Activated naive CD4-positive, alpha-beta T cell treated with anti-CD3 and anti-CD28 coated beads, Interleukin-2, amount 50 U/mL, for 72 hours (primary cell): ENCODE data around the gene VOPP1. TPM values are rescaled to one million over a fixed set of nuclear protein-coding genes. Genes with fewer than 3 reads are reported as not detected.
A peak's percentile ranks its signal among the peaks of the same experiment; 100 is the strongest.
"Not testable (repeated sequence)": the region's sequence is repeated elsewhere in the genome, so short reads cannot be mapped to it uniquely, and the experiment has no call there.

Experiments
- ATAC-seq, 2 donors: fragments of 150-1000 bp; cut with Tn5 transposase; 2 replicates each; pipeline ENCODE4 v1.10.0; 2021; ENCODE audit warnings: mild to moderate bottlenecking in 2 of 2, moderate library complexity in 2 of 2
- DNase-seq, 2 donors: peaks; one replicate each; pipeline ENCODE4 v3.0.0; 2021 to 2022; ENCODE audit warnings: low spot score in 2 of 2
- H3K27ac Mint-ChIP-seq, 2 donors: one replicate each; pipeline ENCODE4 v1.8.0; 2022; ENCODE audit warnings: mild to moderate bottlenecking in 2 of 2, mixed read lengths in 2 of 2
- H3K36me3 Mint-ChIP-seq, 2 donors: one replicate each; pipeline ENCODE4 v1.8.0; 2022; ENCODE audit warnings: mixed read lengths in 2 of 2
- H3K9me3 Mint-ChIP-seq, 2 donors: one replicate each; pipeline ENCODE4 v1.8.0; 2022; ENCODE audit warnings: mixed read lengths in 2 of 2
- total RNA-seq, 2 donors: library from RNA; stranded (reverse); gene quantifications; one replicate each; pipeline ENCODE4 v1.2.3, GENCODE V29; 2022

Gene VOPP1
- total RNA-seq, 2 donors from 2014 or later, result 52.0 to 124 TPM

DNA sequence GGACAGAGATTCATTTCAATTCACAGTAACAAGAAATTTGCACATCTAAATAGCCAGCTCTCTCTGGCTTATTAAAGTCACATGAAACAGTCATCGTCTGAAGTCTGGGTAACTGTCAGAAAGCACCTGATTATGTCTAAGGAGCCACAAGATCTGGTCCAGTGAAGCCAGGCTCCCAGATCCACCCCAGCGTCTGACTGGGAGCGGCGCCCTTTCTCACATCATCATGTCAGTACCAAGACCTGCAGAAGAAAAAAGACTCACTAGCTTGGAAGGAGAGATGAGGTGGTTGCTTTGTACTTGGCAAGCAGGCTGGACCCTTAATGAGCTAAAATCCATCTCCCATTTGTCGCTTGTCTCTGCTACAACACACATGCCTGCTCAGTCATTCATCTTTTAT is 58.4 kb downstream of the VOPP1 start:
- no peak for DNase-seq
- Mint-ChIP-seq H3K9me3 (no peaks in the 10 kb centered on the region), H3K27ac (peak overlapping the region in 1 of 2 donors; percentile 57), H3K36me3 (peaks cover 26 to 49% of the 10 kb centered on the region in 2 donors)
- ATAC-seq, result no peak

DNA sequence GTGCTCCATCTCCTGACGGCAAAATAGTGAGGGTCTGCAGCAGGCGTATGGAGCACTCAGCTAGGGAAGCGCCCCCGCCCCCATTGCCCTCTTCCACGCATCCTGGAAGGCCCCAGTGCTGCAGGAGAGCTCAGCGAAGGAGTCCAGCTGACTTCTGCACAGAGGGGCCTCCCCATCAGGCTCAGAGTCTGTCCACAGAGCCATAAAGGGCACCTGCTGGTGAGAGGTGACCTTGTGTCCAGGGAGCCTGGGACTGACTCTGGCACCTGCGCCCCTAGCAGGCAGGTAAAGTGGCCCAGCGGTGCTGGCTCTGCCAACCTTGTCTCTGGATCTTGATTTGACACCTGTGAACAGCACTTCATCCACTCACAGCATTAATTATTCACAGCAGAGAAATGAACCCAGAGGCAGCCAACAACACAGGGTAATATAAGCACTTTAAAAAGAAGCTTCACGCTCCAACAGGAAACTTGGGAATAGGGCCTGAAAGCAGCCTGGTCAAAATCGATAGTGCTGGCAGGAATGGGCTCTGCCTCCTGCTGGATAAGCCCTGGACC is 59.6 kb downstream of the VOPP1 start:
- Mint-ChIP-seq H3K27ac (no peak overlapping the region), H3K9me3 (no peaks in the 10 kb centered on the region), H3K36me3 (peaks cover 14 to 46% of the 10 kb centered on the region in 2 donors)
- DNase-seq (no peak), ATAC-seq (no peak)

DNA sequence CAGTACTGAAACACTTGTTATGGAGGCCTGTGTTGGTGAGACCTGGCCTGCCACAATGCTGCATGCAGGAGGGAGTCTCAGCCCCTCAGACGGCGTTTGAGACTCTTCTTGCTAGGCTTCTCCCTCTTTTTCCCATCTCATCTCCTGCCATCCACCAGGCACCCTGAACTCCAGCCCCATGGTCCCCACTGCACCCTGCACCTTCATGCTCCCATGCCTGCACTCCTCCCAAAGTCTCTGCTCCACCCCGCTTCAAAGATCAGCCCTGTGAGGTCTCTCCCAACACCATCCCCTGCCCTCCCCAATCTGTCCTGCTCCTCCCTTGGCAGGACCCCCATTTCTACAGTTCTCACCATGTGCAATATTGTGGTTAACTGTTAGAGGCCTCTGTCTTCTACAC is 61.7 kb downstream of the VOPP1 start:
- DNase-seq, result no peak
- Mint-ChIP-seq H3K36me3 (peaks cover under 1 to 48% of the 10 kb centered on the region in 2 donors), H3K9me3 (no peaks in the 10 kb centered on the region), H3K27ac (peak overlapping the region in 1 of 2 donors; percentile 46)
- no peak for ATAC-seq

DNA sequence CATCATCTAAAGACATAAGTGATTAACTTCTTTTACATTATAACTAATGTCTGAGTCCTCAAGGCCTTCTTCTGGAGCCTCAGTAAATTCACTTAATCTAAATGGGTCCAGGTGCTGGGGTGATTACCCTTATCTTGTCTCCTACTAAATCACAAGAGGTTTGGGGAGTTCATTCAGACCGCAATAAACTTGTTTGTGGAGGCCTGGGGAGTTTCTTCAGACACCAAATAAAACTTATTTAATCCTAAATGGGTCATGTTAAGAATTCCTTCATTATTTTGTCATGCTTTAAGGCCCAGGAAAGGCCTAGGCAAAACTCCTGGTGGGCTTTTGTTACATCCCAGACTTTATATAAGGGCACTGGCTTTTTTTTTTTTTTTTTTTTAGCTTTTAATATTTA is 62.1 kb downstream of the VOPP1 start:
- peak overlapping the region in 1 of 2 donors; percentile 34 for H3K27ac Mint-ChIP-seq
- ATAC-seq, H3K9me3 Mint-ChIP-seq, DNase-seq: not testable (repeated sequence)
- peaks cover 0 to 47% of the 10 kb centered on the region in 2 donors for H3K36me3 Mint-ChIP-seq

DNA sequence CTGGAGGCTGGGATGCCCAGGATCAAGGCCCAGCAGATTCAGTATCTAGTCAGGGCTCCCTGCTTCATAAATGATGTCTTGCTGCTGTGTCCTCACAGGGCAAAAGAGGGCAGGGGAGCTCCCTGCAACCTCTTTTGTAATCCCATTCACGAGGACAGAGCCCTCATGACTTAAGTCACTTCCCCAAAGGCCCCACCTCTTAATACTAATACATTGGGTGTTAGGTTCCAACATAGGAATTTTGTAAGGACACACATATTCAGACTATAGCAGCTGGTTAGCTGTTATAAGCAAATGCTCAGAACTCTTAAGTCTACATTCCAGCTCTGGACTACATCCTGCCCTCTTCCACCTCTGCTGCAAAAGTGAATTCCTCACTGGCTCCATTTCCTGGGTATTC is 63.0 kb downstream of the VOPP1 start:
- peak overlapping the region; percentile 0 to 93 for H3K27ac Mint-ChIP-seq
- DNase-seq (no peak), ATAC-seq (peak; percentile 12 to 21)
- no peaks in the 10 kb centered on the region for H3K9me3 Mint-ChIP-seq
- H3K36me3 Mint-ChIP-seq, result peaks cover 0 to 56% of the 10 kb centered on the region in 2 donors

DNA sequence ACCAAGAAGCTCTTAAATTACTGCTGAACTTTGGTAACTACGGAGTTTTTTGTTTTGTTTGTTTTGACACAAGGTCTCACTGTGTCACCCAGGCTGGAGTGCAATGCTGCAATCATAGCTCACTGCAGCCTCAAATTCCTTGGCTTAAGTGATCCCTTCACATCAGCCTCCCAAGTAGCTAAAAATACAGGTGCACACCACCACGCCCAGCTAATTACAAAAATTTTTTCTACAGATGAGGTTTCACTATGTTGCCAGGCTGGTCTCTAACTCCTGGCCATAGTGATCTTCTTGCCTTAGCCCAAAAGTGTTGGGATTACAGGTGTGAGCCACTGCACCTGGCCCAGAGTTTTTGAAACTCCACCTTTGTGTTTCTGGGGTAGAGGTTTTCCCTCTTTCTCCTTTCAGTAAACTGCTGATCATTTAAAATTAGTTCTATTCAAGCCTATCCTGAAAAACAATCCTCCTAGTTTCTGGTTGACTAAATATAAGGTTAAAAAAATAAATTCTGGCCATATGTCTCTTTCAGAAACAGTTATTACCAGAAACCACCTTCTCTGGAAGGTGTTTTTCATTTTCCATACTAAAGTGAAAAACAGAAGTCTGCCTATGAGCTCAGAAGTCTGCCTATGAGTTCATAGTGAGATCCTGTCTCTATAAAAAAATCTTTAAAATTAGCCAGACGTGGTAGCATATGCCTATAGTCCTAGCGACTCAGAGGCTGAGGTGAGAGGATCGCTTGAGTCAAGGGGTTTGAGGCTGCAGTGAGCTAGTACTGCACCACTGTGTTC is 63.9 kb downstream of the VOPP1 start:
- ATAC-seq (peak; percentile 83 to 90), DNase-seq (no peak)
- Mint-ChIP-seq H3K9me3 (no peaks in the 10 kb centered on the region), H3K27ac (peak overlapping the region; percentile 50 to 88), H3K36me3 (peaks cover 0 to 54% of the 10 kb centered on the region in 2 donors)

DNA sequence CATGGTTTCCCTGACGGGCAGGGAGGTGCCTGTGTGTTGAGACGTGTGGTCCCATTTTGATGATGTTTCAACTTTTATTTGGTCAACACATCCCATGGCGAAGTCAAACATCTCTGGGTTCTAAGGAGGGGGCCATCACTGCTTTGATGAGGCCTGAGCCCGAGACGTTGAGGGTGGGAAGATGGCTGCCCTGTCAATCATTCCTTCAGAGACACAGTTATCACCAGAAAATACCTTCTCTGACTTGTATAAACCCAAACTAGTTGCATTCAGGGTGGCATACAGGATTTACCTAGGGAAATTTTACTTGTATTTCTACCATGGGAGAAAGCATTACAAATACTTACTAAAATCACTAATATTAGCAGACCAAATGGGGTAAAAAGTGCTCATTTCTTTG is 64.6 kb downstream of the VOPP1 start:
- Mint-ChIP-seq H3K9me3 (no peaks in the 10 kb centered on the region), H3K27ac (peak overlapping the region; percentile 50 to 88), H3K36me3 (peaks cover 0 to 47% of the 10 kb centered on the region in 2 donors)
- DNase-seq (no peak), ATAC-seq (no peak)

DNA sequence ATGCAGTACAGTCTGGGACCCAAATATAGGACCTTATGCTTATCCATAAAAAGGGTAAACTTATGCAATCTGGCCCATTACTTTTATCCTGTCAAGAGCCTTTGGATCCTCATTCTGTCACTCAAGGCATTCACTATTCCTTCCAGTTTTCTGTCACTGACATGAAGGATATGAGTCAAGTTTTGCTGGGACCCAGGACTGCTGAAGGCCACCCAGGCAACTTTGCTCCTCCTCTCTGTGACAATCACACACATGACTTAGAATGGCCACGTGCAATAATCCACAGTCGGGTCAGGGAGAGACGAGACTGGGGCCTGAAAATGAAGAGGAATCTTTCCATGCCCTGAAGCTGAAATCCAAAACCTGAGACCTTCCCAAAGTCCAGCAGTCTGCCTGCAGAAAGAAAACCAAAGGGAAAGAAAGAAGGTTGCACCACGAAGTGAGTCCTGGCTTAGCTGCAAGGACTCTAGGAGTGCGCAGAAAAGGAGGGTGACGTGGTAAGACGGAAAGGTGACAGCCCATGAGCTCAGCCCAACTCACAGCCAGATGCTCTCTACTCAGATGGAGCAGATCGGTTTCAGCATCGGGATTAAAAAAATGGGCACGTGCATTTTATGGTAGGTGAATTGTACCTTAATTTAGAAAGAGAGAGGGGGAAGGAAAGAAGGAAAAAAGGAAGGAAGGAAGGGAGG is 67.2 kb downstream of the VOPP1 start:
- no peaks in the 10 kb centered on the region for H3K9me3 Mint-ChIP-seq
- peak overlapping the region; percentile 23 to 90 for H3K27ac Mint-ChIP-seq
- DNase-seq, result no peak
- H3K36me3 Mint-ChIP-seq, result peaks cover 0 to 38% of the 10 kb centered on the region in 2 donors
- no peak for ATAC-seq

DNA sequence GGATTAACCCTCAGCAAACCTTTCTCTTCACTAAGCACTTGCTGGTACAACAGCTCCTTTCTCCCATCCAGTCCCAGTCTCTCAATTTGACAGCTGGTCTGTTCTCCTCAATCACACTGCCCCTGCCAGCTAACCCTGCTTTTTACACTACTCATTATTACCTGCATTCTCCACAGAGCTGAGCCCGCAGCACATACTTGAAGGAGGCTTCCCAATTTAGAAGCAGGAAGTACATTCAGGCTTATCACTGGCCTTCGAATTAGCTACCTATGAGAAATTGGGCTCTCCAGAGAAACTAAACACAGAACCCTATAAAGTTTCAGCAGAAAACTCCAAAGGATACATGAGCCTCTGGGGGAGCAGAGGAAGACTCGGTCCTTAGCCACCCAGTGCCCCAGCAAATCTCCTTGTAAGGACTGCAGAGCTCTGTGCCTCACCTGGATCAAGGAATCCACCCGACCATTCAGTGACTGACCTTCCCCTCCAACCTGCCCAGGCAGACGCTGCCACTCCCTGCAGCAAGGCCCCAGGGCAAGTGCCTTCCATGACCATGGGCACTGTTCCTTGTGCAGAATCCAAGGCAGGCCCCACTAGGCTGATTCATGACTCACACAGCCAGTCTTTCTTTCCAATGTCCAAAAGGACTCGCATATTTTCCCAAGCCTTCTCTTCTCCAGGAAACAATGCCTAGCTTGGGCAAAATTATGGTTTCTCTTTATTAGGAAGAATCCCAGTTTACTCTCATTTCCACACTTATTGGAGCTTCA is 68.0 kb downstream of the VOPP1 start:
- Mint-ChIP-seq H3K9me3 (no peaks in the 10 kb centered on the region), H3K36me3 (peaks cover 5 to 42% of the 10 kb centered on the region in 2 donors), H3K27ac (peak overlapping the region; percentile 23 to 90)
- no peak for ATAC-seq
- no peak for DNase-seq

DNA sequence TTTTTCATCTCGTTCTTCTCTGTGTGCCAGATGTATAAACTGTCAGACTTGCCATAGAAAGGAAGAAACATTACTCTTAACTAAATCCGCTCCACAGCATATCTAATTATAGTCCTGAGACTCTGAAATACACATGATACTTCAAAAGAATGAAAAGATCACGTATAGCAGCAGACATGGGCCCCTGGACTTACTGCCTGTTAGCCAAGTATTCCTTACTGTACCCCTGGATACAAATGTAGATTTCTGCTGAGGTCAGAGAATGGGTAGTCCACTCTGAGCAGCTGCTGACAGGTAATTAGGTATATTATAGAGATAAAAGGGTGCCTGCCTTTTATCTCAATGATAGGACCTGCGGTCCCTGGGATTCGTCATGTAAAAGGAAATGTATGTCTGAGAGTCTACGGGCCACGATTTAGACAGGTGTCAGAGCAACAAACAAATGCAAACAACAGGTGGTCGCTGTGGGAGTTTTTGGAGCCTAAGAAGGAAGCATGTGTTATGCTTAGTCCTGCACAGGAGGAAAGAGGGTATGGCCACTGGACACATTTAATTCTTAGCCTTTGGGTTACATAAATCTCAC is 69.4 kb downstream of the VOPP1 start:
- Mint-ChIP-seq H3K9me3 (no peaks in the 10 kb centered on the region), H3K36me3 (peaks cover 5 to 39% of the 10 kb centered on the region in 2 donors), H3K27ac (peak overlapping the region; percentile 23 to 32)
- DNase-seq (no peak), ATAC-seq (no peak)

DNA sequence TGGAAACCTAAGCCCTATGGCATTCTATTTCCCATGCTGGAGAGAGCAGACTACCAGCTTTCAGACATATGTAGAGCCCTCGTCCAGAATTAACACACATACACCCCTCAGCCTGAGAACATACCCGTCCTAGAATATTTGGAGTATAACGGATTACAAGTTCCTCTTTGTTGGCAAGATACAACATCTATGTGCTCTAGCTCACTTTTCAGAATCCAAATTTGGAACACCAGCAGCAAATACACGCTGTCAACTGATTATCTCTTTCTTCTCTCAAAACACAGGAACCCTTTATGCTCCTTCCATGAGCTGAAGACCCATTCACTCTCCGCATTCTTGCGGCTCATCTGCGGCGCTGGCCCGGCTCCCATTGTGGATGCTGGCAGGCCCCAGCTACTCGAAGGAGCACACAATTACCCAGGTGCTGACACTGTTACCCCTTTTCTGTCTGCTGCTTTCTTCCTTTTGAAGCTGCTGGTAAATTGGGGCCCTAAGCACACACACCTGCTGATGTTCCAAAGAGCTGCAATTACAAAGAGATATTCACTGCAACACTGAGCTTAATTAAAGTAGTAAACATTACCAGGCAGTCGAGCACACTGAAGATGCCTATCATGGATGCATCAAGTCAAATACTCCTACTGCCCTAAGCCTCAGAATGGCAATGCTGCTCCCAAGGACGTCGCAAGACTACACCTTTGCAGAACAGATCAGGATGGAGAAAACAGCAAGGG is 70.0 kb downstream of the VOPP1 start:
- no peak for DNase-seq
- H3K27ac Mint-ChIP-seq, result peak overlapping the region in 1 of 2 donors; percentile 74

DNA sequence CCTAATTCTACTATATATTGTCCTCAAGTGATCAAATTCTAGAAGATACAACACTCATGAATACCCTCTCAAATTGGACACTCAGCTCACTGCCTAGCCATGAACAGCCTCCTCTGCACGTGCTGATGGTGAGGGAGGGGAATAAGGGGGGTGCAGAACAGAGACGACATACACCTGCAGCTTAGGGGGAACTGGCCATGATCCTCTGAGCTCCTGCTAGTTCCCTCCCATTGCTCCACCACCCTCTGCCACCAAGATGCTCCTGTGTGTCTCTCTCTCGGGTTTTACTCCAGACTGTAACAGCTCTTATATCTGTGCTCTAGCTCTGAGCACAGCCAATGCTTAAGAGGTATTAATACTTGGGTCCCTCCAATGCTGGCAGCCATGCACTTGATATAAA is 70.7 kb downstream of the VOPP1 start:
- ATAC-seq (no peak), DNase-seq (no peak)
- Mint-ChIP-seq H3K9me3 (no peaks in the 10 kb centered on the region), H3K27ac (peak overlapping the region in 1 of 2 donors; percentile 74), H3K36me3 (peaks cover 5 to 27% of the 10 kb centered on the region in 2 donors)

More for the DNA sequence above, 70.0 kb downstream of the VOPP1 start:
- Mint-ChIP-seq H3K36me3 (peaks cover 5 to 33% of the 10 kb centered on the region in 2 donors), H3K9me3 (no peaks in the 10 kb centered on the region)
- no peak for ATAC-seq

DNA sequence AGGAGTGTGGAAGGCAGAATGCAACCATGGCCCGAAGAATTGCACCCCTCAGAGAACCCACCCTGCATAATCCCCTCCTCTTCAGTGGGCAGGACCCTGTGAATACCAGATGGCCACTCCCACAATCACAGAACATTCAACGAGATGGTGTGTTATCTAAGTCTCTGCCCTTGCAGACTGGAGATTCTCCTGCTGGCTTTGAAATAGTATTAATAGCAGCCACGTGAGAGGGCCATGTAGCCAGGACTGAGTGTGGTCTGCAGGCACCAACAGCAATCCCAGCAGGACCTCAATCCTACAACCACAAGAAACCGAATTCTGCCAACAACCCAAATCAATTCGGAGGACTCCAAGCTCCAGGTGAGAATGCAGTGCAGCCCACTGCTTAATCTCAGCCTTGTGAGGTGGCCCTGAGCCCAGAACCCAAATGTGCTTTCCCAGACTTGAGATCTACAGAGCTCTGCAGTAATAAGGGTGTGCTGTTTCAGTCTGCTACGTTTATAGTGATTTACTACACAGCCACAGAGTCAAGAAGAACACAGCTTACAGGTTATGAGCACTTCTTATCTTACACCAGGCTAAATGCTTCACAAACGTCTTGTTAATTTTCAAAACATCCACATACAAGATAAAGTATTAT is 72.1 kb downstream of the VOPP1 start:
- DNase-seq, result no peak
- no peak for ATAC-seq
- peaks cover 14 to 22% of the 10 kb centered on the region in 2 donors for H3K36me3 Mint-ChIP-seq
- no peaks in the 10 kb centered on the region for H3K9me3 Mint-ChIP-seq
- peak overlapping the region in 1 of 2 donors; percentile 29 for H3K27ac Mint-ChIP-seq

DNA sequence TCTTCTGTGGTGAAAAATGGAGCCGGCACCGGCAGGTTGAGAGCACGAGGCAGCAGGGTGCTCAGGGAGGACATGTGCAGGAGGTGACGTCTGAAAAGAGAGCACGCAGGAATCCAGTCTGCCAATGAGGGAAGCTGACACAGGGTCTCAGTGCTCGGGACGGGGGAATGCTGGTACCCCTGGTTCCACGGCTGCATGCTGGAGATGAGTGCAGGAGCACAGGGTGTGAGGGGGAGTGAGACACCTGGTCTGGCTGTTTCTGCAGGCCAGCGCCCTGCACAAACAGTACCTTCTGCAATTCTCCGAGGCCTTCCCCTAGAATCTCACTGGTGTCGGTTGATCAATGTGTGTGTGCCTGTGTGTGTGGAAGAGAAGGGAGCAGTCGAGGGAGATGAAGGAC is 72.7 kb downstream of the VOPP1 start:
- no peak for ATAC-seq
- H3K36me3 Mint-ChIP-seq, result peaks cover 14 to 15% of the 10 kb centered on the region in 2 donors

DNA sequence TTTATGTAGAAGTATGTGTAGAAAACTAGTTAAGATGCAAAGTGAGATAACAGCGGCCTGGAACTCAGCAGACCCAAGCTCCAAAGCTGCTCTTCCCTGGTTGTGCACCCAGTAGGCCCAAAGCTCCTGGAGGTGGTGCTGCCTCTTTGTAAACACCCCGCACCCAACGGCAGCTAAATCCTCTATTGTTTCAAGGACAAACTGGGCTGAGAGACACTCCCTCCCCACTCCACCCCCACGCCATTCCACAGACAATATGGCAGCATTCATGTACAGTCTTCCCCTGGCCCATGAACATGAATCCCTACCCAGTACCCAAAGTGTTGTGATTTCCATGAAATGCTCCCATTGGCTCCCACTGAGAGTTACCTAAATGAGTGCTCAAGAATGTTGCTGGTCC is 73.5 kb downstream of the VOPP1 start:
- Mint-ChIP-seq H3K9me3 (no peaks in the 10 kb centered on the region), H3K36me3 (peaks cover 13 to 14% of the 10 kb centered on the region in 2 donors), H3K27ac (peak overlapping the region in 1 of 2 donors; percentile 84)
- ATAC-seq (no peak), DNase-seq (no peak)

More for the DNA sequence above, 72.7 kb downstream of the VOPP1 start:
- no peak for DNase-seq
- Mint-ChIP-seq H3K9me3 (no peaks in the 10 kb centered on the region), H3K27ac (peak overlapping the region; percentile 60 to 74)
